ENCODE data around the gene TFPI. TPM values are rescaled to one million over a fixed set of nuclear protein-coding genes. Genes with fewer than 3 reads are reported as not detected.
"Not testable (repeated sequence)": the region's sequence is repeated elsewhere in the genome, so short reads cannot be mapped to it uniquely, and the experiment has no call there.

Gene TFPI
- total RNA-seq, 1 experiment from 2014 or later, result 8.4 TPM

- Mint-ChIP-seq H3K4me3 (no peak overlapping the region), H3K27me3 (ENCODE audit: low read depth) (no peaks in the 10 kb centered on the region), H3K36me3 (peaks cover 21% of the 10 kb centered on the region), H3K9me3 (peaks cover 19% of the 10 kb centered on the region), H3K27ac (peak overlapping the region; percentile 4; the same call in 1 of the 2 replicates), H3K4me1 (peaks cover 33% of the 10 kb centered on the region)
- DNase-seq (ENCODE audit: low spot score), result no peak
- CTCF ChIA-PET, result interaction anchor here (1.1 kb wide), 1 partner anchor 42 kb away, joined by 5 read pairs; no protein-coding TSS in a partner anchor
- no peak for ATAC-seq
- TF ChIP-seq RELA (CRISPR knock-in tag; IDR thresholded peaks at IDR 0.05; ENCODE audit: borderline replicate concordance), result no peak
- no peak for TF ChIP-seq OVOL2 (CRISPR knock-in tag; IDR thresholded peaks at IDR 0.05; ENCODE audit: borderline replicate concordance)
- TF ChIP-seq SOX15 (CRISPR knock-in tag; IDR thresholded peaks at IDR 0.05), result no peak
- TF ChIP-seq MLX (CRISPR knock-in tag; IDR thresholded peaks at IDR 0.05), result no peak
- no peak for TF ChIP-seq FOXK1 (CRISPR knock-in tag; IDR thresholded peaks at IDR 0.05)
- peak; percentile 90 for TF ChIP-seq GABPB1 (CRISPR knock-in tag; IDR thresholded peaks at IDR 0.05)
- TF ChIP-seq TEAD1 (CRISPR knock-in tag; IDR thresholded peaks at IDR 0.05), result no peak
- TF ChIP-seq, protein P1, sequence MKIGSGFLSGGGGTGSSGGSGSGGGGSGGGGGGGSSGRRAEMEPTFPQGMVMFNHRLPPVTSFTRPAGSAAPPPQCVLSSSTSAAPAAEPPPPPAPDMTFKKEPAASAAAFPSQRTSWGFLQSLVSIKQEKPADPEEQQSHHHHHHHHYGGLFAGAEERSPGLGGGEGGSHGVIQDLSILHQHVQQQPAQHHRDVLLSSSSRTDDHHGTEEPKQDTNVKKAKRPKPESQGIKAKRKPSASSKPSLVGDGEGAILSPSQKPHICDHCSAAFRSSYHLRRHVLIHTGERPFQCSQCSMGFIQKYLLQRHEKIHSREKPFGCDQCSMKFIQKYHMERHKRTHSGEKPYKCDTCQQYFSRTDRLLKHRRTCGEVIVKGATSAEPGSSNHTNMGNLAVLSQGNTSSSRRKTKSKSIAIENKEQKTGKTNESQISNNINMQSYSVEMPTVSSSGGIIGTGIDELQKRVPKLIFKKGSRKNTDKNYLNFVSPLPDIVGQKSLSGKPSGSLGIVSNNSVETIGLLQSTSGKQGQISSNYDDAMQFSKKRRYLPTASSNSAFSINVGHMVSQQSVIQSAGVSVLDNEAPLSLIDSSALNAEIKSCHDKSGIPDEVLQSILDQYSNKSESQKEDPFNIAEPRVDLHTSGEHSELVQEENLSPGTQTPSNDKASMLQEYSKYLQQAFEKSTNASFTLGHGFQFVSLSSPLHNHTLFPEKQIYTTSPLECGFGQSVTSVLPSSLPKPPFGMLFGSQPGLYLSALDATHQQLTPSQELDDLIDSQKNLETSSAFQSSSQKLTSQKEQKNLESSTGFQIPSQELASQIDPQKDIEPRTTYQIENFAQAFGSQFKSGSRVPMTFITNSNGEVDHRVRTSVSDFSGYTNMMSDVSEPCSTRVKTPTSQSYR (CRISPR knock-in tag; IDR thresholded peaks at IDR 0.05), result no peak
- POLR2A ChIA-PET, result no interaction called here
Measured at GRCh38 chr2:187541086-187542085, 12.8 kb downstream of the TFPI start.

DNA sequence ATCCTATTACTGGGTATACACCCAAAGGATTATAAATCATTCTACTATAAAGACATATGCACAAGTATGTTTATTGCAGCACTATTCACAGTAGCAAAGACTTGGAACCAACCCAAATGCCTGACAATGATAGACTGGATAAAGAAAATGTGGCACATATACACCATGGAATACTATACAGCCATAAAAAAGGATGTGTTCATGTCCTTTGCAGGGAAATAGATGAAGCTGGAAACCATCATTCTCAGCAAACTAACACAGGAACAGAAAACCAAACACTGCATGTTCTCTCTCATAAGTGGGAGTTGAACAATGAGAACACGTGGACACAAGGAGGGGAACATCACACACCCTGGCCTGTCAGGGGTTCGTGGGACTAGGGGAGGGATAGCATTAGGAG lies 16.0 kb downstream of the TFPI start:
- H3K27me3 Mint-ChIP-seq (ENCODE audit: low read depth); POLR2A ChIA-PET; CTCF ChIA-PET; ATAC-seq; H3K4me3 Mint-ChIP-seq; DNase-seq (ENCODE audit: low spot score); H3K27ac Mint-ChIP-seq: not testable (repeated sequence)
- Mint-ChIP-seq H3K4me1 (peaks cover 19% of the 10 kb centered on the region), H3K9me3 (peaks cover 49% of the 10 kb centered on the region), H3K36me3 (peaks cover 53% of the 10 kb centered on the region)

- H3K4me3 Mint-ChIP-seq; ATAC-seq; H3K27ac Mint-ChIP-seq; DNase-seq (ENCODE audit: low spot score); H3K27me3 Mint-ChIP-seq (ENCODE audit: low read depth); POLR2A ChIA-PET: not testable (repeated sequence)
- Mint-ChIP-seq H3K4me1 (peaks cover 15% of the 10 kb centered on the region), H3K36me3 (peaks cover 53% of the 10 kb centered on the region), H3K9me3 (peaks cover 51% of the 10 kb centered on the region)
- CTCF ChIA-PET, result interaction anchor here (0.5 to 1.2 kb wide), 2 partner anchors 34 to 36 kb away, joined by 3 to 4 read pairs; no protein-coding TSS in a partner anchor
Measured at GRCh38 chr2:187535381-187535780, 18.9 kb downstream of the TFPI start.

DNA sequence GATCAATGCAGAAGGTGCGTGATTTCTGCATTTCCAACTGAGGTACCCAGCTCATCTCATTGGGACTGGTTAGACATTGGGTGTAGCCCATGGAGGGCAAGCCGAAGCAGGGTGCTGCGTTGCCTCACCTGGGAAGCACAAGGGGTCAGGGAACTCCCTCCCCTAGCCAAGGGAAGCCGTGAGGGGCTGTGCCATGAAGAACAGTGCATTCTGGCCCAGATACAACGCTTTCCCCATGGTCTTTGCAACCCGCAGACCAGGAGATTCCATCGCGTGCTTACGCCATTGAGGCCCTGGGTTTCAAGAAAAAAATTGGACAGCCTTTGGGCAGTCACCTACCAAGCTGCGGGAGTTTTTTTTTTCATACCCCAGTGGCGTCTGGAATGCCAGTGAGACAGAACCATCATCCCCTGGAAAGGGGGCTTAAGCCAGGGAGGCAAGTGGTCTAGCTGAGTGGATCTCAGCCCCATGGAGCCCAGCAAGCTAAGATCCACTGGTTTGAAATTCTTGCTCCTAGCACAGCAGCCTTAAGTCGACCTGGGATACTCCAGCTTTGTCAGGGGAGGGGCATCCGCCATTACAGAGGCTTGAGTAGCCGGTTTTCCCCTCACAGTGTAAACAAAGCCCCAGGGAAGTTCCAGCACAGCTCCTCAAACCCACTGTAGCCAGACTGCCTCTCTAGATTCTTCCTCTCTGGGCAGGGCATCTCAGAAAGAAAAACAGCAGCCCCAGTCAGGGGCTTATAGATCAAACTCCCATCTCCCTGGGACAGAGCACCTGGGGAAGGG lies 21.7 kb downstream of the TFPI start:
- ChIA-PET CTCF (interaction anchor here (1.1 kb wide), 1 partner anchor 126 kb away, joined by 3 read pairs; no protein-coding TSS in a partner anchor), POLR2A (interaction anchor here (0.6 kb wide), 1 partner anchor 759 kb away, joined by 4 read pairs; no protein-coding TSS in a partner anchor)
- H3K4me1 Mint-ChIP-seq, result peaks cover 25% of the 10 kb centered on the region
- H3K36me3 Mint-ChIP-seq, result peaks cover 42% of the 10 kb centered on the region
- ATAC-seq (peak; percentile 91), DNase-seq (ENCODE audit: low spot score) (no peak)
- peaks cover 43% of the 10 kb centered on the region for H3K9me3 Mint-ChIP-seq
- no peak overlapping the region for H3K27ac Mint-ChIP-seq
- no peak overlapping the region for H3K4me3 Mint-ChIP-seq
- H3K27me3 Mint-ChIP-seq (ENCODE audit: low read depth), result peaks cover 2% of the 10 kb centered on the region; the same call in 1 of the 2 replicates
- TF ChIP-seq PREB (CRISPR knock-in tag; IDR thresholded peaks at IDR 0.05; ENCODE audit: borderline replicate concordance), result no peak
- no peak for TF ChIP-seq HMGXB4 (CRISPR knock-in tag; IDR thresholded peaks at IDR 0.05)
- TF ChIP-seq CREM (CRISPR knock-in tag; IDR thresholded peaks at IDR 0.05), result no peak
- TF ChIP-seq, protein P2, sequence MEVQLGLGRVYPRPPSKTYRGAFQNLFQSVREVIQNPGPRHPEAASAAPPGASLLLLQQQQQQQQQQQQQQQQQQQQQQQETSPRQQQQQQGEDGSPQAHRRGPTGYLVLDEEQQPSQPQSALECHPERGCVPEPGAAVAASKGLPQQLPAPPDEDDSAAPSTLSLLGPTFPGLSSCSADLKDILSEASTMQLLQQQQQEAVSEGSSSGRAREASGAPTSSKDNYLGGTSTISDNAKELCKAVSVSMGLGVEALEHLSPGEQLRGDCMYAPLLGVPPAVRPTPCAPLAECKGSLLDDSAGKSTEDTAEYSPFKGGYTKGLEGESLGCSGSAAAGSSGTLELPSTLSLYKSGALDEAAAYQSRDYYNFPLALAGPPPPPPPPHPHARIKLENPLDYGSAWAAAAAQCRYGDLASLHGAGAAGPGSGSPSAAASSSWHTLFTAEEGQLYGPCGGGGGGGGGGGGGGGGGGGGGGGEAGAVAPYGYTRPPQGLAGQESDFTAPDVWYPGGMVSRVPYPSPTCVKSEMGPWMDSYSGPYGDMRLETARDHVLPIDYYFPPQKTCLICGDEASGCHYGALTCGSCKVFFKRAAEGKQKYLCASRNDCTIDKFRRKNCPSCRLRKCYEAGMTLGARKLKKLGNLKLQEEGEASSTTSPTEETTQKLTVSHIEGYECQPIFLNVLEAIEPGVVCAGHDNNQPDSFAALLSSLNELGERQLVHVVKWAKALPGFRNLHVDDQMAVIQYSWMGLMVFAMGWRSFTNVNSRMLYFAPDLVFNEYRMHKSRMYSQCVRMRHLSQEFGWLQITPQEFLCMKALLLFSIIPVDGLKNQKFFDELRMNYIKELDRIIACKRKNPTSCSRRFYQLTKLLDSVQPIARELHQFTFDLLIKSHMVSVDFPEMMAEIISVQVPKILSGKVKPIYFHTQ (CRISPR knock-in tag; IDR thresholded peaks at IDR 0.05), result no peak
- no peak for TF ChIP-seq MYBL2 (CRISPR knock-in tag; IDR thresholded peaks at IDR 0.05)
- no peak for TF ChIP-seq ZNF671 (CRISPR knock-in tag; IDR thresholded peaks at IDR 0.05)
- no peak for TF ChIP-seq CBFB (CRISPR knock-in tag; IDR thresholded peaks at IDR 0.05; ENCODE audit: low read depth)
